Measurements from ENCODE around the gene CIRBP.

DNA sequence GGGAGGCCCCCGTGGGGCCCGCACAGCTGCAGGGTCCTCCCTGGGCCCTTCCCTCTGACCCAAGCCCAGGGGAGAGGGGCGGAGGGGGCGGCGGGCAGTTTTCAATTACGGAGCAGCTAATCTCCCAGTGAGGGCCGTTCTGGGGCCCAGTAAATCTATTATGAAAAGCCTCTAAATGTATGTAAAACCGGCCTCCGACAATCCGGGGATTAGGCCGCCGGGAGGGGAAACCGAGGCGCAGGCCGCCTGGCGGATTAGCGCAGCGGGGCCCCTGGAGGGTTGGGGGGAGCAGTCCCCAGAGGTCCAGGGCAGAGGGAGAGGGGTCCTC lies 41.7 kb downstream of the CIRBP start:
- TF ChIP-seq CTCF (IDR thresholded peaks at IDR 0.05) (no peak), EZH2 (IDR thresholded peaks at IDR 0.05; ENCODE audit: borderline replicate concordance, insufficient read depth, low read depth, low read length, poor library complexity, severe bottlenecking) (no peak)
